C4-2B (cell line): ENCODE results near the gene UBXN7.

ENCODE experiments used
- ZFX ChIP-seq: fragments of 450-650 bp; IDR thresholded peaks from 2 replicates; pipeline ENCODE4 v1.6.1; 2017
- TF ChIP-seq, protein P1 (sequence below): fragments of 450-650 bp; conservative IDR thresholded peaks from 2 replicates; pipeline ENCODE4 v1.5.1; 2017; ENCODE audit warnings: mild to moderate bottlenecking

DNA sequence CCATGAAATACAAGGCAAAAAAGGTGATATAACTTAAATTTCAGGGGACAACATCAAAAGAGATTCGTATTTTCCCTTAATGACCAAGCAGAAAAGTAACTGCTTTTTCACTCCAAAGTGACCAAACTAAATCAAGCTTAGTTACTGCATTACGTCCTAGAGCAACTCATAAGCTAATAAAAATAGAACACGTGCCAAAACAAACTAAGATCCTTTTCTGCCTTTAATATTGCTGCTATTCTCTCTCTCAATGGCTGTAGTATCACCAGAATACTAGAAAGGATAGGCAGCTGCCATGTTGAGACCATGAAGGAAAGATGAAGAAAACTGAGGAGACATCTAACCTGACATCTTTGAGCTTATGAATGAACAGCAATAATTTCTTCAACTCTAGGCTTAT is 43.3 kb downstream of the UBXN7 start:
- TF ChIP-seq, protein P1, sequence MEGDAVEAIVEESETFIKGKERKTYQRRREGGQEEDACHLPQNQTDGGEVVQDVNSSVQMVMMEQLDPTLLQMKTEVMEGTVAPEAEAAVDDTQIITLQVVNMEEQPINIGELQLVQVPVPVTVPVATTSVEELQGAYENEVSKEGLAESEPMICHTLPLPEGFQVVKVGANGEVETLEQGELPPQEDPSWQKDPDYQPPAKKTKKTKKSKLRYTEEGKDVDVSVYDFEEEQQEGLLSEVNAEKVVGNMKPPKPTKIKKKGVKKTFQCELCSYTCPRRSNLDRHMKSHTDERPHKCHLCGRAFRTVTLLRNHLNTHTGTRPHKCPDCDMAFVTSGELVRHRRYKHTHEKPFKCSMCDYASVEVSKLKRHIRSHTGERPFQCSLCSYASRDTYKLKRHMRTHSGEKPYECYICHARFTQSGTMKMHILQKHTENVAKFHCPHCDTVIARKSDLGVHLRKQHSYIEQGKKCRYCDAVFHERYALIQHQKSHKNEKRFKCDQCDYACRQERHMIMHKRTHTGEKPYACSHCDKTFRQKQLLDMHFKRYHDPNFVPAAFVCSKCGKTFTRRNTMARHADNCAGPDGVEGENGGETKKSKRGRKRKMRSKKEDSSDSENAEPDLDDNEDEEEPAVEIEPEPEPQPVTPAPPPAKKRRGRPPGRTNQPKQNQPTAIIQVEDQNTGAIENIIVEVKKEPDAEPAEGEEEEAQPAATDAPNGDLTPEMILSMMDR: no peak
- no peak for TF ChIP-seq ZFX
